Fibroblast of mammary gland (primary cell): Measurements from ENCODE around the gene S100A7.

Experiments used
- DNase-seq: peaks from one replicate; pipeline ENCODE4 v3.0.0-alpha.2; 2010; ENCODE audit warnings: low read depth
- H3K4me3 ChIP-seq: 2 replicates; pipeline ENCODE4 v1.5.1; 2011; ENCODE audit warnings: low read depth, mild to moderate bottlenecking, low read length, moderate library complexity; ENCODE audit not compliant: control insufficient read depth
- TF ChIP-seq, protein P1 (sequence below): conservative IDR thresholded peaks from 2 replicates; pipeline ENCODE4 v1.5.1; 2011; ENCODE audit warnings: low read depth, low read length, inconsistent platforms; ENCODE audit not compliant: control insufficient read depth, insufficient read depth

S100A7 gene

DNA sequence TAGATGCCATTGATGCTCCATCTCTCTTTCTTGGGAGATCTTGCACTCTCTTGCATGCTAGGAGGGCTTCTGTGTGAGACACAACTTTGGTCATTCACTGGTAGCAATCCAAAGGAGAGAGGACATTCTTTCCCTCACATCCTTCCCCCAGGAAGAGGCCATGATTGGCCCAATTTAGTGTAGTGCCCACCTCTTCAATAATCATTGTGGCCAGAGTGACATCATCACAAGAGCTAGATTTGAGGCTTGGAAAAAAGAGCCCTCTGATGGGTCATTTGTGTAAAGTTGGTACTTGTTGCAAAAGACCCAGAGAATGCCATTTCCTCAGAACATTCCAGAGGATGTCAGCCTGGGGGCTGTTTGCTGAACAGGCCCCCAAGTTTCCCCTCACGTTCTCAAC, 45.1 kb upstream of the S100A7 start:
- TF ChIP-seq, protein P1, sequence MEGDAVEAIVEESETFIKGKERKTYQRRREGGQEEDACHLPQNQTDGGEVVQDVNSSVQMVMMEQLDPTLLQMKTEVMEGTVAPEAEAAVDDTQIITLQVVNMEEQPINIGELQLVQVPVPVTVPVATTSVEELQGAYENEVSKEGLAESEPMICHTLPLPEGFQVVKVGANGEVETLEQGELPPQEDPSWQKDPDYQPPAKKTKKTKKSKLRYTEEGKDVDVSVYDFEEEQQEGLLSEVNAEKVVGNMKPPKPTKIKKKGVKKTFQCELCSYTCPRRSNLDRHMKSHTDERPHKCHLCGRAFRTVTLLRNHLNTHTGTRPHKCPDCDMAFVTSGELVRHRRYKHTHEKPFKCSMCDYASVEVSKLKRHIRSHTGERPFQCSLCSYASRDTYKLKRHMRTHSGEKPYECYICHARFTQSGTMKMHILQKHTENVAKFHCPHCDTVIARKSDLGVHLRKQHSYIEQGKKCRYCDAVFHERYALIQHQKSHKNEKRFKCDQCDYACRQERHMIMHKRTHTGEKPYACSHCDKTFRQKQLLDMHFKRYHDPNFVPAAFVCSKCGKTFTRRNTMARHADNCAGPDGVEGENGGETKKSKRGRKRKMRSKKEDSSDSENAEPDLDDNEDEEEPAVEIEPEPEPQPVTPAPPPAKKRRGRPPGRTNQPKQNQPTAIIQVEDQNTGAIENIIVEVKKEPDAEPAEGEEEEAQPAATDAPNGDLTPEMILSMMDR = no peak
- peak; percentile 43 for DNase-seq
- H3K4me3 ChIP-seq = no peak overlapping the region

DNA sequence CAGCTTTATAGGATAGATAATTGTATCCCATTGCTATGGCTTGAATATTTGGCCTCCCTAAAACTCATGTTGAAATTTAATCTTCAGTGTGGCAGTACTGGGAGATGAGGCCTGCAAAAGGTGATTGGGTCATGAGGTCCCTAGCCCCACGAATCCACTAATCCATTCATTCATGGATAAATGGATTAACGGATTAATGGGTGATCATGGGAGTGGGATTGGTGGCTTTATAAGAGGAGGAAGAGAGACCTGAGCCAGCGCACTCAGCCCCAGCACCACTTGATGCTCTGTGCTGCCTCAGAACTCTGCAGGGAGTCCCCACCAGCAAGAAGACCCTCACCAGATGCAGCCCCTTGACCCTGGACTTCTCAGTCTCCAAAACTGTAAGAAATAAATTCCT, 43.3 kb upstream of the S100A7 start:
- DNase-seq = no peak
- TF ChIP-seq, protein P1 = no peak
- no peak overlapping the region for H3K4me3 ChIP-seq

DNA sequence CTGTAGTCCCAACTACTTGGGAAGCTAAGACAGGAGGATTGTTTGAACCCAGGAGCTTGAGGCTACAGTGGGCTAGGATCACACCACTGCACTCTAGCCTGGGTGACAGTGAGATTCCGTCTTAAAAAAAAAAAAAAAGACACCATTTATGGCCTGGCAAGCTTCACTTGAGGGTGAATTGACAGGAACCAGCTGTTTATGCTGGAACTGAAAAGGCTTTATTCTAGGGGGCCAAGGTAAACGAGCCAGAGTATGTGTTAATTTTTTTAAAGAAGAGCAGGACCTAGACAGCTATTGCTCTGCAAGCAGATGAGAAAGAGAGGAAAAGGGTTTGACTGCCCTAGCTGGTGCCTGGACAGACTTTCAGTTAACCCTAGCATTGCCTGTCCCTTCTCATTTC, 38.3 kb upstream of the S100A7 start:
- no peak for DNase-seq
- no peak overlapping the region for H3K4me3 ChIP-seq
- TF ChIP-seq, protein P1 = no peak

DNA sequence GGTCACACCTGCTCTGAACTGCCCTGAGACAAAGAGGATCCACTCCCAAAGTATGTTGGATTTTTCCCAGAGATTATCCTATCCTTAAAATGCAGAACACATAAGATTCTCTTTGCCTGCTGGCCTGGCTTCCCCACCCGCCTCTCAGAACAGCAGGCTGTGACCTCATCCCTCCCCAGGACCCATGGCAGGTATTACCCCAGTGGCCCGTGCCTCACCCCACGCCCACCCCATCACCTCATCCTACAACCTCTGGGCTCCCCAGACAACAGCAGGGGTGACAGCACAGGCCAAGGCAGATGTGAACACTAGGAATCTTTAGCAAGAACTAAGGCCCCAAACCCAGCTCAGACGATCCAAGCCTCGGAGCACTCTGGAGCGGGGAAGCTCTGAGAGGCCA, 35.1 kb upstream of the S100A7 start:
- TF ChIP-seq, protein P1 = no peak
- DNase-seq = no peak
- H3K4me3 ChIP-seq = no peak overlapping the region

DNA sequence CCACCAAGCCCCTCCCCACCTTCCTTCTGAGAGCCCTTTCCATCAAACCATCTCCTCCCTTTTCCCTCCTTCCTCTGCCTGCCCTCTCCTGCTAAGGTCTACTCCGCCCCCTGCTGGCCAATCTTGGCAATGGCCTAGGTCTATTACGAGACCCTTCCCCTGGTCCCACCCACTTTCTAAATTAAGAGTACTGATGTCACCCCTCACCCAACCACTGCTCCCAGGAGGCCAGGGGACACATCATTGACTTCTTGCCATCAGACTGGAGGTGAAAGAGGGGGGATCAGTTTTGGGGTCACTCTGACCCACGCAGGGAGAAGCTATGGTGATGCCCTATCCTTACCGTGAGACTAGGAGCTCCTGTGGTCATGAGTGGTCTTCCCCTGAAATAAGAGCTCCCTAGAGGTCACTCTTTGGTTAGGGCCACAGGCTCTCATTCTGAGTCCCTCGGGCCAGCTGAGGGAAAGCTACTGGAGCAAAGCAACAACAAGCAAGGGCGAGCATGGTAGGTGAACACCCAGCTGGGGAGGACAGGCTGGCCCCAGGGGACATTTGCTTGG, 34.6 kb upstream of the S100A7 start:
- DNase-seq = peak; percentile 59
- TF ChIP-seq, protein P1 = peak; percentile 96
- no peak overlapping the region for H3K4me3 ChIP-seq

DNA sequence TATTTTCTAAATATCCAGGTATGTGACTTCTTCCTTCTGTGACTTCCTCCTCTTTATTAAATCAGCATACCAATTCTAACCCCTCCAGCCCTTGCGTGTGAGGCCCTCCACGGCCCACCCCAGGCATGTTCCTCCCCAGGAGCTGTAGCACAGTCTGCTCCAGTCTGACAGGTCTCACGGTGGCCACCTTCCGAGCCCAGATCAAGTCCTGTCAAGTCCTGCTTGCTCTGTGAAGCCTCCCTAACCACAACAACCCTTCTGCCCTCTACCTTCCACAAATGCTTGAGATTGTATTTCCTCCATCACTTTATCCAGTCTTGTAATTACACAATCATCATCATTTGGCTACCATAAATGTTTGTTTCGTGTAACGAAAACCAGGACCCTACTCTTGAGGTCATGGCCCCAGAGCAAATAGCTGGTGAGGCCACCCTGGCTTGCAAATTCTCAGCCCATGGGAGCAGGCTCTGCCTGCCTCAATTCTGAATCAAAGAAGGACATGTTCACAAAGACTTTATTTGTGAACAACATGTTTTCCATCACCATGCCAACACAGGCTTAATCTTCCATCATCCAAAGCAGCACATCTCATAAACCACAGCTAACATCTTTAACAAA, 33.0 kb upstream of the S100A7 start:
- DNase-seq = no peak
- H3K4me3 ChIP-seq = no peak overlapping the region
- TF ChIP-seq, protein P1 = no peak

DNA sequence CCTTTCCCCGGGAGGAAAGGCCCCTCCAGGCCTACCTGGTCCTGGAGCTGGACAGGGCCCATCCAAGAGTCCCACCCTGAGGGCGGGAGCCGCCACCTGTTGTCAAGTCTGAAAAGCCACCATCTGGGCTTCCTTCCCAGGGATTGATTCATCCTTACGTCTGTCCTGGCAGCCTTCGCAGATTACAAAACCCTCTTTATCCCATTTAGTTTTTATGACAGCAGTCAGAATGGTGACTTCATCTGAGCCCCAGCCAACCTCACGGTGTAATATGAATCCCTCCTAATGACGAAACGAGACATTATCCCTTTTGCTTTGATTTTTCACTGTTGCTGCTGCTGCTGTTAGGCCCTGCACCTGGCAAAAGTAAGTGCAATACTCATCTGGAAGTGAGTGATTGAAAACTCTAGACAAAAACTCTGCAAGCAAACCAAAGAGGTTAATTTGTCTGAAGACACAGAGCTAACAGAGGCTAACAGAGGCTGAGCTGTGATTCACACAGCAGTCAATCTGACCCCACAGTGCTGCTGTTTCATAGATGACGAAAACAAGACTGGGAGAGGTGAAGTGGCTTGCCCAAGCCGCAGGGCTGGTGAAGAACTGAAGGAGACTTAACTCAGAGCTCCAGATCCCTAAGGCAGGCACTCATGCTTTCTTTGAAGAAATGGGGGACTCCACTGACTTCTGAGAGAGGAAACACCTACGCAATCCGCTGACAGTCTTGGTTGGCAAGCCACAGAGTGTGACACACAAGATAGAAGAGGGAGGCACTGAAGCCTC, 30.0 kb upstream of the S100A7 start:
- DNase-seq = peak; percentile 98
- TF ChIP-seq, protein P1 = no peak
- H3K4me3 ChIP-seq = no peak overlapping the region
